ENCODE measurements around the gene ALG11.

ALG11 gene

GRCh38 chr13:52011632-52012511 is at the start of gene ALG11:
Gene ALG11, plus strand, starts transcription at chr13:52012398. Its CDS starts 21 bp downstream, at chr13:52012419.
- H3K79me2 ChIP-seq (ENCODE audit: insufficient read depth, low read length) = peaks cover 45% of the 10 kb centered on the region
- peaks cover 19% of the 10 kb centered on the region for H3K4me1 ChIP-seq (ENCODE audit: insufficient read depth, low read length, poor library complexity, severe bottlenecking)
- no peaks in the 10 kb centered on the region for H3K36me3 ChIP-seq (ENCODE audit: insufficient read depth, low read length)
- H3K27me3 ChIP-seq (ENCODE audit: insufficient read depth, low read length, poor library complexity, severe bottlenecking) = peaks cover 20% of the 10 kb centered on the region
- no peaks in the 10 kb centered on the region for H3F3A ChIP-seq (ENCODE audit: low read depth)
- no peaks in the 10 kb centered on the region for H3K9me3 ChIP-seq (ENCODE audit: insufficient read depth, low read depth, low read length)
- peak within 1 kb of the TSS; percentile 82 for H3K9ac ChIP-seq (ENCODE audit: low read depth, low read length, poor library complexity, severe bottlenecking)
- H4K20me1 ChIP-seq (ENCODE audit: insufficient read depth, low read length, poor library complexity, severe bottlenecking) = peaks cover 12% of the 10 kb centered on the region
- H3K9me2 ChIP-seq (replicated peaks; ENCODE audit: low read depth, low read length) = no peaks in the 10 kb centered on the region
- H3K4me3 ChIP-seq (ENCODE audit: low read length, poor library complexity, severe bottlenecking) = peak within 1 kb of the TSS; percentile 91
- peak within 1 kb of the TSS; percentile 88 for H3K4me2 ChIP-seq (ENCODE audit: low read depth, low read length, poor library complexity, severe bottlenecking)
- peak within 1 kb of the TSS; percentile 99 for H2AFZ ChIP-seq (ENCODE audit: low read length)
- no peak for TF ChIP-seq EZH2phosphoT487 (IDR thresholded peaks at IDR 0.05; ENCODE audit: borderline replicate concordance)
- TF ChIP-seq, protein P1, sequence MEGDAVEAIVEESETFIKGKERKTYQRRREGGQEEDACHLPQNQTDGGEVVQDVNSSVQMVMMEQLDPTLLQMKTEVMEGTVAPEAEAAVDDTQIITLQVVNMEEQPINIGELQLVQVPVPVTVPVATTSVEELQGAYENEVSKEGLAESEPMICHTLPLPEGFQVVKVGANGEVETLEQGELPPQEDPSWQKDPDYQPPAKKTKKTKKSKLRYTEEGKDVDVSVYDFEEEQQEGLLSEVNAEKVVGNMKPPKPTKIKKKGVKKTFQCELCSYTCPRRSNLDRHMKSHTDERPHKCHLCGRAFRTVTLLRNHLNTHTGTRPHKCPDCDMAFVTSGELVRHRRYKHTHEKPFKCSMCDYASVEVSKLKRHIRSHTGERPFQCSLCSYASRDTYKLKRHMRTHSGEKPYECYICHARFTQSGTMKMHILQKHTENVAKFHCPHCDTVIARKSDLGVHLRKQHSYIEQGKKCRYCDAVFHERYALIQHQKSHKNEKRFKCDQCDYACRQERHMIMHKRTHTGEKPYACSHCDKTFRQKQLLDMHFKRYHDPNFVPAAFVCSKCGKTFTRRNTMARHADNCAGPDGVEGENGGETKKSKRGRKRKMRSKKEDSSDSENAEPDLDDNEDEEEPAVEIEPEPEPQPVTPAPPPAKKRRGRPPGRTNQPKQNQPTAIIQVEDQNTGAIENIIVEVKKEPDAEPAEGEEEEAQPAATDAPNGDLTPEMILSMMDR (conservative IDR thresholded peaks at IDR 0.05; ENCODE audit: low read length) = no peak

DNA sequence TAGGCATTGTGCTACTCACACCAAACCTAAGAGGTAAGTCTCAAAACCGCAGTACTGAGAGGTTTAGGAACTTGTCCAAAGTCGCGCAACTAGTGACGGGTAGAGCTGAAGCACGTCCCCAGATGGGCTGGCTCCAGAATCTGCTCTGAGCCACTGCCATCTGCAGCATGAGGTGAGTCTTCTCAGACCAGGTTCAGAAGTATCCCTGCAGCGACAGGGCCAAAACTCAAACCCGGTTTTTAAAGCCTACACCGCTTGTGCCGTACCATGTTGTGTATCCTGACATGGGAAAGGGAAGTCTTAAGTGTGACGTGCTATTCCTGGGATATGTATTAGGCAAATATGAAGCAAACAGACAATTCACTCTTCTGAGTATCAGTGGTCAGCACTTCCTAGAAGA is 46.0 kb upstream of the ALG11 start:
- H3K9me3 ChIP-seq (ENCODE audit: insufficient read depth, low read depth, low read length) = no peaks in the 10 kb centered on the region
- H4K20me1 ChIP-seq (ENCODE audit: insufficient read depth, low read length, poor library complexity, severe bottlenecking) = no peaks in the 10 kb centered on the region
- no peak overlapping the region for H3K9ac ChIP-seq (ENCODE audit: low read depth, low read length, poor library complexity, severe bottlenecking)
- no peaks in the 10 kb centered on the region for H3K36me3 ChIP-seq (ENCODE audit: insufficient read depth, low read length)
- no peaks in the 10 kb centered on the region for H3F3A ChIP-seq (ENCODE audit: low read depth)
- H3K79me2 ChIP-seq (ENCODE audit: insufficient read depth, low read length) = no peaks in the 10 kb centered on the region
- no peak overlapping the region for H3K4me2 ChIP-seq (ENCODE audit: low read depth, low read length, poor library complexity, severe bottlenecking)
- H3K27me3 ChIP-seq (ENCODE audit: insufficient read depth, low read length, poor library complexity, severe bottlenecking) = no peaks in the 10 kb centered on the region
- TF ChIP-seq, protein P1 (conservative IDR thresholded peaks at IDR 0.05; ENCODE audit: low read length) = no peak
- TF ChIP-seq EZH2phosphoT487 (IDR thresholded peaks at IDR 0.05; ENCODE audit: borderline replicate concordance) = no peak
- H3K9me2 ChIP-seq (replicated peaks; ENCODE audit: low read depth, low read length) = no peaks in the 10 kb centered on the region
- no peaks in the 10 kb centered on the region for H3K4me1 ChIP-seq (ENCODE audit: insufficient read depth, low read length, poor library complexity, severe bottlenecking)
- no peak overlapping the region for H3K4me3 ChIP-seq (ENCODE audit: low read length, poor library complexity, severe bottlenecking)
- H2AFZ ChIP-seq (ENCODE audit: low read length) = no peak overlapping the region

GRCh38 chr13:51967482-51968446 is 44.4 kb upstream of the ALG11 start:
- H3K4me3 ChIP-seq (ENCODE audit: low read length, poor library complexity, severe bottlenecking) = no peak overlapping the region
- H3F3A ChIP-seq (ENCODE audit: low read depth) = no peaks in the 10 kb centered on the region
- no peak overlapping the region for H2AFZ ChIP-seq (ENCODE audit: low read length)
- H3K27me3 ChIP-seq (ENCODE audit: insufficient read depth, low read length, poor library complexity, severe bottlenecking) = no peaks in the 10 kb centered on the region
- no peak overlapping the region for H3K4me2 ChIP-seq (ENCODE audit: low read depth, low read length, poor library complexity, severe bottlenecking)
- no peak overlapping the region for H3K9ac ChIP-seq (ENCODE audit: low read depth, low read length, poor library complexity, severe bottlenecking)
- TF ChIP-seq EZH2phosphoT487 (IDR thresholded peaks at IDR 0.05; ENCODE audit: borderline replicate concordance) = no peak
- TF ChIP-seq, protein P1 (conservative IDR thresholded peaks at IDR 0.05; ENCODE audit: low read length) = no peak
- peaks cover 8% of the 10 kb centered on the region for H3K4me1 ChIP-seq (ENCODE audit: insufficient read depth, low read length, poor library complexity, severe bottlenecking)
- no peaks in the 10 kb centered on the region for H3K9me2 ChIP-seq (replicated peaks; ENCODE audit: low read depth, low read length)
- H3K36me3 ChIP-seq (ENCODE audit: insufficient read depth, low read length) = no peaks in the 10 kb centered on the region
- H4K20me1 ChIP-seq (ENCODE audit: insufficient read depth, low read length, poor library complexity, severe bottlenecking) = no peaks in the 10 kb centered on the region
- H3K79me2 ChIP-seq (ENCODE audit: insufficient read depth, low read length) = no peaks in the 10 kb centered on the region
- H3K9me3 ChIP-seq (ENCODE audit: insufficient read depth, low read depth, low read length) = no peaks in the 10 kb centered on the region

Measured in Loucy (cell line).